GM12878 (cell line): ENCODE results near the gene CUTA. TPM values are rescaled to one million over a fixed set of nuclear protein-coding genes. Genes with fewer than 3 reads are reported as not detected.
A peak's percentile ranks its signal among the peaks of the same experiment; 100 is the strongest.

Experiments
- ATAC-seq: fragments of 200-7000 bp; cut with Tn5 transposase; 3 replicates; pipeline ENCODE4 v1.9.1; 2020; ENCODE audit warnings: mild to moderate bottlenecking, moderate library complexity
- BruUV-seq: library from RNA; stranded (reverse); fragments of 400-500 nt; replicated peaks from 2 replicates; lab custom pipeline; 2021; lab: Mats Ljungman, UMichigan
- CTCF ChIA-PET: fragments of 300-600 bp; sonication (Branson Sonifier 250); formaldehyde crosslinking; extraction: SDS; loops from one replicate; lab custom pipeline; 2021; ENCODE audit warnings: inconsistent platforms; lab: Yijun Ruan, JAX
- POLR2A ChIA-PET: fragments of 350-600 bp; formaldehyde crosslinking; extraction: SDS; loops from one replicate; lab custom pipeline; 2021; ENCODE audit warnings: inconsistent platforms; lab: Charles Lee
- RAD21 ChIA-PET: fragments of 300-600 bp; sonication (Branson Sonifier 250); formaldehyde crosslinking; loops from one replicate; lab custom pipeline; 2023; ENCODE audit warnings: antibody characterized with exemption; ENCODE audit not compliant: unreplicated experiment; lab: Charles Lee
- SMC1A ChIA-PET: fragments of 300-600 bp; sonication (Branson Sonifier 250); formaldehyde crosslinking; loops from one replicate; lab custom pipeline; 2023; ENCODE audit not compliant: unreplicated experiment, uncharacterized antibody; lab: Charles Lee
- DNase-seq: peaks from one replicate; pipeline ENCODE4 v3.0.0-alpha.2; 2011; ENCODE audit warnings: low read depth, low spot score
- FAIRE-seq: peaks from 3 replicates; lab custom pipeline; 2011; peaks lifted over from hg19 to GRCh38; lab: Jason Lieb, UNC
- H2AFZ ChIP-seq: 2 replicates; pipeline ENCODE4 v1.6.0; 2011; ENCODE audit warnings: low read depth, low read length, control low read depth; ENCODE audit not compliant: control insufficient read depth
- H3K27ac ChIP-seq: 2 replicates; pipeline ENCODE4 v1.5.1; 2011; ENCODE audit warnings: control low read depth; ENCODE audit not compliant: control insufficient read depth, insufficient read depth
- H3K27me3 ChIP-seq, 2 experiments: replicated peaks in 1 of 2; 2 replicates each; pipeline versions ENCODE4 v1.6.0 to v1.6.1; 2011; ENCODE audit warnings: low read length in 1 of 2; ENCODE audit not compliant: control insufficient read depth in 2 of 2, insufficient read depth in 2 of 2
- H3K36me3 ChIP-seq, 2 experiments: 2 replicates each; pipeline ENCODE4 v1.5.1; 2011; ENCODE audit warnings: low read length in 1 of 2; ENCODE audit not compliant: control insufficient read depth in 2 of 2, insufficient read depth in 2 of 2
- H3K4me1 ChIP-seq: 2 replicates; pipeline ENCODE4 v1.6.1; 2011; ENCODE audit warnings: mild to moderate bottlenecking, low read length, moderate library complexity, mixed read lengths; ENCODE audit not compliant: control insufficient read depth, insufficient read depth
- H3K4me2 ChIP-seq: 2 replicates; pipeline ENCODE4 v1.6.0; 2011; ENCODE audit warnings: control low read depth; ENCODE audit not compliant: control insufficient read depth, insufficient read depth
- H3K4me3 ChIP-seq: fragments of 200-600 bp; sonication (generic); 2 replicates; pipeline ENCODE4 v1.5.1; 2016
- H3K79me2 ChIP-seq: 2 replicates; pipeline ENCODE4 v1.6.0; 2011; ENCODE audit warnings: low read length; ENCODE audit not compliant: control insufficient read depth, insufficient read depth
- H3K9ac ChIP-seq: 2 replicates; pipeline ENCODE4 v1.8.0; 2011; ENCODE audit warnings: low read length, control low read depth, mixed read lengths; ENCODE audit not compliant: control insufficient read depth, insufficient read depth
- H3K9me3 ChIP-seq: replicated peaks from 3 replicates; pipeline ENCODE4 v1.5.1; 2011; ENCODE audit warnings: mild to moderate bottlenecking, low read length; ENCODE audit not compliant: control insufficient read depth, insufficient read depth
- H4K20me1 ChIP-seq: 2 replicates; pipeline ENCODE4 v1.6.0; 2011; ENCODE audit not compliant: control insufficient read depth, insufficient read depth
- BACH1 ChIP-seq: fragments of 450-650 bp; IDR thresholded peaks from 2 replicates; pipeline ENCODE4 v1.6.1; 2017; ENCODE audit warnings: mild to moderate bottlenecking, borderline replicate concordance
- DPF2 ChIP-seq: fragments of 450-650 bp; IDR thresholded peaks from 2 replicates; pipeline ENCODE4 v1.6.1; 2017; ENCODE audit warnings: mild to moderate bottlenecking
- EGR1 ChIP-seq, 2 experiments: IDR thresholded peaks; 1 replicate in 1 of 2; 2 replicates in 1 of 2; pipeline ENCODE4 v1.6.1; 2011 to 2012; ENCODE audit warnings: low read depth in 2 of 2, low read length in 2 of 2, borderline replicate concordance in 1 of 2, mild to moderate bottlenecking in 1 of 2, moderate library complexity in 1 of 2
- EP300 ChIP-seq, 2 experiments: fragments of 150-350 bp in 1 of 2; IDR thresholded peaks; 2 replicates each; pipeline ENCODE4 v1.6.1; 2011 to 2012; ENCODE audit warnings: low read depth in 2 of 2, low read length in 2 of 2, borderline replicate concordance in 1 of 2, improper control_type of control experiment in 1 of 2, inconsistent platforms in 1 of 2; ENCODE audit not compliant: control insufficient read depth in 1 of 2
- FOXK2 ChIP-seq: fragments of 450-650 bp; IDR thresholded peaks from 2 replicates; pipeline ENCODE4 v1.6.1; 2017; ENCODE audit warnings: mild to moderate bottlenecking, moderate library complexity
- IKZF1 ChIP-seq: fragments of 450-650 bp; conservative IDR thresholded peaks from 2 replicates; pipeline ENCODE4 v1.6.1; 2017; ENCODE audit warnings: antibody characterized with exemption, mild to moderate bottlenecking
- NR2F1 ChIP-seq: fragments of 450-650 bp; conservative IDR thresholded peaks from 2 replicates; pipeline ENCODE4 v1.6.1; 2017; ENCODE audit warnings: mild to moderate bottlenecking
- PAX5 ChIP-seq: IDR thresholded peaks from 2 replicates; pipeline ENCODE4 v1.6.1; 2011; ENCODE audit warnings: low read depth, low read length, borderline replicate concordance
- POLR2A ChIP-seq: IDR thresholded peaks from 2 replicates; pipeline ENCODE4 v1.6.1; 2011; ENCODE audit warnings: low read depth, mild to moderate bottlenecking, low read length
- POU2F2 ChIP-seq: IDR thresholded peaks from 3 replicates; pipeline ENCODE4 v1.6.1; 2011; ENCODE audit warnings: low read depth, mild to moderate bottlenecking, low read length, borderline replicate concordance
- RB1 ChIP-seq: fragments of 450-650 bp; formaldehyde crosslinking; IDR thresholded peaks from 2 replicates; pipeline ENCODE4 v1.6.1; 2017; ENCODE audit warnings: mild to moderate bottlenecking, borderline replicate concordance
- SMAD5 ChIP-seq: IDR thresholded peaks from 2 replicates; pipeline ENCODE4 v1.6.1; 2016; ENCODE audit warnings: antibody characterized with exemption, low read depth
- WGBS: methylation state at CpG from one replicate; pipeline ENCODE4 v1.1.6; 2016; ENCODE audit warnings: low lambda C conversion rate; ENCODE audit not compliant: insufficient replicate concordance, insufficient coverage; ENCODE audit errors: missing lambda C conversion rate; 5-methylcytosine and 5-hydroxymethylcytosine counted together
- in situ Hi-C: fragments of 300-500 bp; cut with MboI; formaldehyde crosslinking; loops from 9 replicates; pipeline ENCODE4 v1.14.3; 2018; ENCODE audit warnings: mixed read lengths
- intact Hi-C: fragments of 100-400 bp; cut with micrococcal nuclease; formaldehyde crosslinking; loops from one replicate; pipeline ENCODE4 v1.14.2; 2022; ENCODE audit not compliant: unreplicated experiment
- polyA plus RNA-seq, 11 experiments: library from polyadenylated mRNA; depleted of rRNA in 4 of 11; unstranded in 6 of 11; stranded (reverse) in 5 of 11; fragments of >200 nt; fragmentation: Nextera tagmentation in 4 of 11; fragmentation: Illumina TruSeq in 1 of 11; extraction: Ambion mirVana in 4 of 11; extraction: Trizol in 1 of 11; gene quantifications; 1 replicate in 1 of 11; 2 replicates in 10 of 11; pipeline versions ENCODE4 v1.2.1 to v1.2.3, GENCODE V29; 2011 to 2016; ENCODE audit warnings: inconsistent platforms in 2 of 11, missing spikeins in 2 of 11, low read depth in 1 of 11
- total RNA-seq, 4 experiments: library from RNA; depleted of rRNA in 3 of 4; stranded (reverse); fragments of >200 nt in 3 of 4; fragmentation: Illumina TruSeq in 1 of 4; extraction: Trizol in 1 of 4; gene quantifications; 2 replicates each; pipeline versions ENCODE4 v1.2.1 to v1.2.3, GENCODE V29; 2013 to 2021
- TF ChIP-seq, protein P1 (sequence below): fragments of 450-650 bp; IDR thresholded peaks from 2 replicates; pipeline ENCODE4 v1.6.1; 2014; ENCODE audit warnings: mild to moderate bottlenecking
- TF ChIP-seq, protein P2 (sequence below): fragments of 450-650 bp; conservative IDR thresholded peaks from 2 replicates; pipeline ENCODE4 v1.6.1; 2017; ENCODE audit warnings: mild to moderate bottlenecking, moderate library complexity
- TF ChIP-seq, protein P3 (sequence below), 3 experiments: IDR thresholded peaks in 2 of 3; conservative IDR thresholded peaks in 1 of 3; 2 replicates each; pipeline ENCODE4 v1.5.1; 2011; ENCODE audit warnings: low read depth in 3 of 3, low read length in 3 of 3, mild to moderate bottlenecking in 3 of 3, control low read depth in 2 of 3, moderate library complexity in 2 of 3, inconsistent platforms in 1 of 3, mixed read lengths in 1 of 3; ENCODE audit not compliant: control insufficient read depth in 2 of 3, insufficient read depth in 1 of 3; ENCODE audit errors: extremely low read depth in 1 of 3
- TF ChIP-seq, protein P4 (sequence below): IDR thresholded peaks from 2 replicates; pipeline ENCODE4 v1.6.1; 2011; ENCODE audit warnings: low read depth, low read length, improper control_type of control experiment, borderline replicate concordance

Gene CUTA
- total and polyA plus RNA-seq, 10 of the 15 experiments (the other 5 are each of a cell fraction or from before 2014, with no cell fraction given), result 102 to 293 (median 189) TPM

DNA sequence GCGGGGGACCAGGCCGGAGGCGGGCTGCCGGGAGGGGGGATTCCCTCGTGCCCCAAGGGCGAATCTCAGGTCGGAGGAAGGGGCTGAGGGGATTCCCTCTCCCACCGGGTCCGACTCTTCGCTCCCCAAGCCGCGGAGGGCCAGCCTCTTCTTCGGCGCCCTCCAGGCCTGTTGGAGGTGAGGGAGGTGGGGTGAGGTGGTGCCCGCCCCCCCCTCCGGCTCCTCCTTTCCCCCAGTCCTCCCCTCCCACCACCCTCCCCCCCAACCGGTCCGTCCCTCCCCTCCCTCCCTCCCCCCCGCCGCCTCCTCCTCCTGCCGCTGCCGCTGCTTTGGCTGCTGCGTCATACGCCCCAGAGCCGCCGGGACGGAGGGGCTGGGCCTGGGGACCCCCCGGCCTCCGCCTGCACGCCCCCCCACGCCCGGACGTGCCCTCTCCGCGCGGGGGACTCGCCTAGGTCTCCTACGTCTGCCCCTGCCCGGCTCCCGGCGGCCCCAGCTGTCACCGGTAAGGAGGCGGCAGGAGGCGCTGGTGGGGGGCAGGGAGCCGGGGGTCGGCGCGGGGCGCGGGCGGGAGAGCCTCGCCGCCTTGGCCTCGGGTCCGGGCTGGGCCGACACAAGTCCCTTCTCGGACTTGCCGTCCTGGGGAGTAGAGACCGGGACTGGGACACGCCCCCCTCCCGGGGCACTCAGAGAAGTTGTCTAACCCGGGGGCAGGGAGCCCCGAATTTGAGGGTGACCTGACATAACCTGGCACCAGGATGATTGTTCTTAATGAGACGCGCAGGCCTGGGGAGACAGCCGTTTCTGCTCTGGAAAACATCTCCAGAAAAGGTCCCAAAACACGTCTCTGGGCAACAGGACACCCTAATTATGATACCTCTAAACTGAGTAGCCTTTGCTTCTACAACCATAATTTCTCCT is 6.9 kb downstream of the CUTA start, which contains the start of gene PHF1:
Gene PHF1, plus strand, starts transcription at position 304 of the 921 bp plus-strand sequence. CDS start 1,250 bp downstream, outside the sequence.
- H3K4me1 ChIP-seq, result peaks cover 20% of the 10 kb centered on the region
- no peaks in the 10 kb centered on the region; the same call in 1 of the 2 replicates for H4K20me1 ChIP-seq
- H3K9ac ChIP-seq, result peak within 1 kb of the TSS; percentile 75
- WGBS, result 0% methylated on average over 27 of the region's 67 CpGs
- peaks cover 16% of the 10 kb centered on the region for H3K79me2 ChIP-seq
- intact Hi-C loops, result loop anchor here (1.0 kb wide), 1 partner anchor 43 kb away; the partner anchor contains the start of gene ZBTB9
- peaks cover 12 to 18% of the 10 kb centered on the region in 2 experiments for H3K36me3 ChIP-seq
- ChIA-PET RAD21 (interaction anchor here (1.2 kb wide), 2 partner anchors 8 to 15 kb away, joined by 4 to 5 read pairs; no protein-coding TSS in a partner anchor), SMC1A (no interaction called here), POLR2A (interaction anchor here (0.6 to 2.2 kb wide), 8 partner anchors 15 to 363 kb away, joined by 3 to 6 read pairs (median 4); partner anchors contain the start of genes ZBTB22 and ZBTB9), CTCF (interaction anchor here (0.9 kb wide), 1 partner anchor 20 kb away, joined by 4 read pairs; no protein-coding TSS in a partner anchor)
- FAIRE-seq (no peak), DNase-seq (no peak), ATAC-seq (peak; percentile 54)
- peak within 1 kb of the TSS; percentile 88 for H2AFZ ChIP-seq
- no TSS peak for BruUV-seq
- peak within 1 kb of the TSS; percentile 89 for H3K4me2 ChIP-seq
- H3K27ac ChIP-seq, result peak within 1 kb of the TSS; percentile 90
- no peaks in the 10 kb centered on the region for H3K27me3 ChIP-seq
- no peaks in the 10 kb centered on the region for H3K9me3 ChIP-seq
- TF ChIP-seq, protein P1, sequence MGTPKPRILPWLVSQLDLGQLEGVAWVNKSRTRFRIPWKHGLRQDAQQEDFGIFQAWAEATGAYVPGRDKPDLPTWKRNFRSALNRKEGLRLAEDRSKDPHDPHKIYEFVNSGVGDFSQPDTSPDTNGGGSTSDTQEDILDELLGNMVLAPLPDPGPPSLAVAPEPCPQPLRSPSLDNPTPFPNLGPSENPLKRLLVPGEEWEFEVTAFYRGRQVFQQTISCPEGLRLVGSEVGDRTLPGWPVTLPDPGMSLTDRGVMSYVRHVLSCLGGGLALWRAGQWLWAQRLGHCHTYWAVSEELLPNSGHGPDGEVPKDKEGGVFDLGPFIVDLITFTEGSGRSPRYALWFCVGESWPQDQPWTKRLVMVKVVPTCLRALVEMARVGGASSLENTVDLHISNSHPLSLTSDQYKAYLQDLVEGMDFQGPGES, result no peak
- peak; percentile 79 for TF ChIP-seq POLR2A
- TF ChIP-seq, protein P2, sequence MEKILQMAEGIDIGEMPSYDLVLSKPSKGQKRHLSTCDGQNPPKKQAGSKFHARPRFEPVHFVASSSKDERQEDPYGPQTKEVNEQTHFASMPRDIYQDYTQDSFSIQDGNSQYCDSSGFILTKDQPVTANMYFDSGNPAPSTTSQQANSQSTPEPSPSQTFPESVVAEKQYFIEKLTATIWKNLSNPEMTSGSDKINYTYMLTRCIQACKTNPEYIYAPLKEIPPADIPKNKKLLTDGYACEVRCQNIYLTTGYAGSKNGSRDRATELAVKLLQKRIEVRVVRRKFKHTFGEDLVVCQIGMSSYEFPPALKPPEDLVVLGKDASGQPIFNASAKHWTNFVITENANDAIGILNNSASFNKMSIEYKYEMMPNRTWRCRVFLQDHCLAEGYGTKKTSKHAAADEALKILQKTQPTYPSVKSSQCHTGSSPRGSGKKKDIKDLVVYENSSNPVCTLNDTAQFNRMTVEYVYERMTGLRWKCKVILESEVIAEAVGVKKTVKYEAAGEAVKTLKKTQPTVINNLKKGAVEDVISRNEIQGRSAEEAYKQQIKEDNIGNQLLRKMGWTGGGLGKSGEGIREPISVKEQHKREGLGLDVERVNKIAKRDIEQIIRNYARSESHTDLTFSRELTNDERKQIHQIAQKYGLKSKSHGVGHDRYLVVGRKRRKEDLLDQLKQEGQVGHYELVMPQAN, result peak; percentile 78
- TF ChIP-seq EP300 (IDR thresholded peaks at IDR 0.05; ENCODE audit: borderline replicate concordance in 1 of 2, control insufficient read depth in 1 of 2, low read depth in 2 of 2, low read length in 2 of 2), result peak in 1 of 2 experiments; percentile 20; a peak in 1 of 4 replicates
- no peak for TF ChIP-seq SMAD5
- peak; percentile 10; the same call in 1 of the 2 replicates for TF ChIP-seq PAX5
- TF ChIP-seq RB1, result peak; percentile 47; the same call in 1 of the 2 replicates
- TF ChIP-seq, protein P3, sequence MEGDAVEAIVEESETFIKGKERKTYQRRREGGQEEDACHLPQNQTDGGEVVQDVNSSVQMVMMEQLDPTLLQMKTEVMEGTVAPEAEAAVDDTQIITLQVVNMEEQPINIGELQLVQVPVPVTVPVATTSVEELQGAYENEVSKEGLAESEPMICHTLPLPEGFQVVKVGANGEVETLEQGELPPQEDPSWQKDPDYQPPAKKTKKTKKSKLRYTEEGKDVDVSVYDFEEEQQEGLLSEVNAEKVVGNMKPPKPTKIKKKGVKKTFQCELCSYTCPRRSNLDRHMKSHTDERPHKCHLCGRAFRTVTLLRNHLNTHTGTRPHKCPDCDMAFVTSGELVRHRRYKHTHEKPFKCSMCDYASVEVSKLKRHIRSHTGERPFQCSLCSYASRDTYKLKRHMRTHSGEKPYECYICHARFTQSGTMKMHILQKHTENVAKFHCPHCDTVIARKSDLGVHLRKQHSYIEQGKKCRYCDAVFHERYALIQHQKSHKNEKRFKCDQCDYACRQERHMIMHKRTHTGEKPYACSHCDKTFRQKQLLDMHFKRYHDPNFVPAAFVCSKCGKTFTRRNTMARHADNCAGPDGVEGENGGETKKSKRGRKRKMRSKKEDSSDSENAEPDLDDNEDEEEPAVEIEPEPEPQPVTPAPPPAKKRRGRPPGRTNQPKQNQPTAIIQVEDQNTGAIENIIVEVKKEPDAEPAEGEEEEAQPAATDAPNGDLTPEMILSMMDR (IDR thresholded peaks at IDR 0.05 in 2 of 3, conservative IDR thresholded peaks at IDR 0.05 in 1 of 3; ENCODE audit: control insufficient read depth in 2 of 3, extremely low read depth in 1 of 3, insufficient read depth in 1 of 3, low read depth in 3 of 3, low read length in 3 of 3), result 0 out of 6 replicates have a peak, but pooled peaks of 1 of the 3 experiments have one; percentile 3
- TF ChIP-seq EGR1 (IDR thresholded peaks at IDR 0.05; ENCODE audit: borderline replicate concordance in 1 of 2, low read depth in 2 of 2, low read length in 2 of 2), result peak in 1 of 2 experiments; percentile 30; a peak in 1 of 3 replicates
- peak; percentile 49; the same call in 1 of the 2 replicates for TF ChIP-seq BACH1
- TF ChIP-seq, protein P4, sequence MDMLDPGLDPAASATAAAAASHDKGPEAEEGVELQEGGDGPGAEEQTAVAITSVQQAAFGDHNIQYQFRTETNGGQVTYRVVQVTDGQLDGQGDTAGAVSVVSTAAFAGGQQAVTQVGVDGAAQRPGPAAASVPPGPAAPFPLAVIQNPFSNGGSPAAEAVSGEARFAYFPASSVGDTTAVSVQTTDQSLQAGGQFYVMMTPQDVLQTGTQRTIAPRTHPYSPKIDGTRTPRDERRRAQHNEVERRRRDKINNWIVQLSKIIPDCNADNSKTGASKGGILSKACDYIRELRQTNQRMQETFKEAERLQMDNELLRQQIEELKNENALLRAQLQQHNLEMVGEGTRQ, result no peak
- TF ChIP-seq NR2F1, result peak; percentile 68; the same call in 1 of the 2 replicates
- TF ChIP-seq POU2F2, result peak; percentile 23; the same call in 1 of the 3 replicates
- no peak for TF ChIP-seq FOXK2
- peak; percentile 39 for TF ChIP-seq IKZF1
- TF ChIP-seq DPF2, result peak; percentile 59; the same call in 1 of the 2 replicates
- TF ChIP-seq, all 136 proteins: peak for 12
- in situ Hi-C loops, result no loop called here
- H3K4me3 ChIP-seq, result peak within 1 kb of the TSS; percentile 90
